OCI-M2 (cell line): Measurements from ENCODE around the gene BNC2.

Experiments used
- DNase-seq: peaks from one replicate; lab custom pipeline; 2025; ENCODE audit not compliant: unreplicated experiment; lab: John Stamatoyannopoulos, UW

BNC2 gene

GRCh38 chr9:16869131-16869881 lies 1.2 kb downstream of the BNC2 start:
- DNase-seq = no peak

GRCh38 chr9:16868701-16869100 lies 1.8 kb downstream of the BNC2 start:
- DNase-seq = no peak

- no peak for DNase-seq
These were observed 2.7 kb downstream of the BNC2 start for GRCh38 chr9:16867576-16868311.

- no peak for DNase-seq
These were observed 3.9 kb downstream of the BNC2 start for GRCh38 chr9:16866587-16866986.

GRCh38 chr9:16864649-16865434 lies 5.6 kb downstream of the BNC2 start:
- no peak for DNase-seq

- DNase-seq = no peak
These were observed 22.3 kb downstream of the BNC2 start for GRCh38 chr9:16848179-16848578.

- DNase-seq = no peak
These were observed 23.5 kb downstream of the BNC2 start for GRCh38 chr9:16846986-16847385.

- DNase-seq = no peak
These were observed 24.1 kb downstream of the BNC2 start for GRCh38 chr9:16846367-16846766.

- DNase-seq = no peak
These were observed 35.7 kb downstream of the BNC2 start for GRCh38 chr9:16834817-16835216.

GRCh38 chr9:16833296-16833835 lies 37.1 kb downstream of the BNC2 start:
- no peak for DNase-seq

GRCh38 chr9:16832101-16832500 lies 38.4 kb downstream of the BNC2 start:
- no peak for DNase-seq

- no peak for DNase-seq
These were observed 39.7 kb downstream of the BNC2 start for GRCh38 chr9:16830806-16831205.

GRCh38 chr9:16828340-16829281 lies 41.9 kb downstream of the BNC2 start:
- DNase-seq = no peak

- no peak for DNase-seq
These were observed 44.4 kb downstream of the BNC2 start for GRCh38 chr9:16825971-16826625.

- no peak for DNase-seq
These were observed 45.1 kb downstream of the BNC2 start for GRCh38 chr9:16825331-16825725.

- DNase-seq = no peak
These were observed 45.7 kb downstream of the BNC2 start for GRCh38 chr9:16824545-16825330.

- DNase-seq = no peak
These were observed 46.6 kb downstream of the BNC2 start for GRCh38 chr9:16823906-16824305.

GRCh38 chr9:16821344-16821743 lies 49.1 kb downstream of the BNC2 start:
- no peak for DNase-seq

- no peak for DNase-seq
These were observed 53.0 kb downstream of the BNC2 start for GRCh38 chr9:16817514-16817913.
